ENCODE results near the gene DSCAML1.

GRCh38 chr11:117731722-117732290 is 65.2 kb downstream of the DSCAML1 start:
- no peak for TF ChIP-seq POLR2A (IDR thresholded peaks at IDR 0.05)
- TF ChIP-seq, protein P1, sequence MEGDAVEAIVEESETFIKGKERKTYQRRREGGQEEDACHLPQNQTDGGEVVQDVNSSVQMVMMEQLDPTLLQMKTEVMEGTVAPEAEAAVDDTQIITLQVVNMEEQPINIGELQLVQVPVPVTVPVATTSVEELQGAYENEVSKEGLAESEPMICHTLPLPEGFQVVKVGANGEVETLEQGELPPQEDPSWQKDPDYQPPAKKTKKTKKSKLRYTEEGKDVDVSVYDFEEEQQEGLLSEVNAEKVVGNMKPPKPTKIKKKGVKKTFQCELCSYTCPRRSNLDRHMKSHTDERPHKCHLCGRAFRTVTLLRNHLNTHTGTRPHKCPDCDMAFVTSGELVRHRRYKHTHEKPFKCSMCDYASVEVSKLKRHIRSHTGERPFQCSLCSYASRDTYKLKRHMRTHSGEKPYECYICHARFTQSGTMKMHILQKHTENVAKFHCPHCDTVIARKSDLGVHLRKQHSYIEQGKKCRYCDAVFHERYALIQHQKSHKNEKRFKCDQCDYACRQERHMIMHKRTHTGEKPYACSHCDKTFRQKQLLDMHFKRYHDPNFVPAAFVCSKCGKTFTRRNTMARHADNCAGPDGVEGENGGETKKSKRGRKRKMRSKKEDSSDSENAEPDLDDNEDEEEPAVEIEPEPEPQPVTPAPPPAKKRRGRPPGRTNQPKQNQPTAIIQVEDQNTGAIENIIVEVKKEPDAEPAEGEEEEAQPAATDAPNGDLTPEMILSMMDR (IDR thresholded peaks at IDR 0.05) = no peak
